Neural progenitor cell (in vitro differentiated cells): Measurements from ENCODE around the gene PMS1. TPM values are rescaled to one million over a fixed set of nuclear protein-coding genes. Genes with fewer than 3 reads are reported as not detected.

Source experiments
- DNase-seq: peaks from one replicate; pipeline ENCODE4 v3.0.0-alpha.2; 2016; ENCODE audit warnings: low spot score
- H2AFZ ChIP-seq: fragments of 200-600 bp; sonication (generic); replicated peaks from 2 replicates; pipeline ENCODE4 v1.6.1; 2016; ENCODE audit warnings: antibody characterized with exemption
- H3F3A ChIP-seq: fragments of 200-600 bp; sonication (generic); 2 replicates; pipeline ENCODE4 v1.6.1; 2016; ENCODE audit warnings: antibody characterized with exemption, low read depth
- H3K27ac ChIP-seq: fragments of 200-600 bp; sonication (generic); 2 replicates; pipeline ENCODE4 v1.5.1; 2016; ENCODE audit warnings: mild to moderate bottlenecking
- H3K27me3 ChIP-seq: fragments of 200-600 bp; sonication (generic); 2 replicates; pipeline ENCODE4 v1.6.1; 2016; ENCODE audit warnings: mild to moderate bottlenecking, moderate library complexity
- H3K36me3 ChIP-seq: fragments of 200-600 bp; sonication (generic); 2 replicates; pipeline ENCODE4 v1.5.1; 2016
- H3K4me1 ChIP-seq: fragments of 200-600 bp; sonication (generic); 2 replicates; pipeline ENCODE4 v1.6.1; 2016; ENCODE audit warnings: mixed run types
- H3K4me2 ChIP-seq: fragments of 200-600 bp; sonication (generic); 2 replicates; pipeline ENCODE4 v1.6.1; 2016
- H3K4me3 ChIP-seq: fragments of 200-600 bp; sonication (generic); 2 replicates; pipeline ENCODE4 v1.5.1; 2016
- H3K79me2 ChIP-seq: fragments of 200-600 bp; sonication (generic); 2 replicates; pipeline ENCODE4 v1.6.1; 2016; ENCODE audit warnings: low read depth
- H3K9ac ChIP-seq: fragments of 200-600 bp; sonication (generic); 2 replicates; pipeline ENCODE4 v1.6.1; 2016
- H3K9me3 ChIP-seq: fragments of 200-600 bp; sonication (generic); 2 replicates; pipeline ENCODE4 v1.5.1; 2016; ENCODE audit warnings: low read depth
- H4K20me1 ChIP-seq: fragments of 200-600 bp; sonication (generic); 2 replicates; pipeline ENCODE4 v1.6.1; 2016; ENCODE audit warnings: low read depth
- H3K27ac Mint-ChIP-seq: 3 replicates; pipeline ENCODE4 v1.8.0; 2021; ENCODE audit warnings: mixed read lengths
- H3K27me3 Mint-ChIP-seq: 2 replicates; pipeline ENCODE4 v1.8.0; 2022; ENCODE audit warnings: low read depth, mild to moderate bottlenecking, inconsistent platforms, moderate library complexity, mixed read lengths; ENCODE audit not compliant: insufficient read depth
- H3K36me3 Mint-ChIP-seq: 3 replicates; pipeline ENCODE4 v1.8.0; 2021; ENCODE audit warnings: mixed read lengths
- H3K4me1 Mint-ChIP-seq: 3 replicates; pipeline ENCODE4 v1.8.0; 2021; ENCODE audit warnings: mixed read lengths
- H3K4me3 Mint-ChIP-seq: 3 replicates; pipeline ENCODE4 v1.8.0; 2021; ENCODE audit warnings: mild to moderate bottlenecking, moderate library complexity, mixed read lengths
- H3K9me3 Mint-ChIP-seq: 3 replicates; pipeline ENCODE4 v1.8.0; 2020; ENCODE audit warnings: mixed read lengths
- EZH2 ChIP-seq: fragments of 200-600 bp; sonication (generic); IDR thresholded peaks from 2 replicates; pipeline ENCODE4 v1.6.1; 2017; ENCODE audit warnings: antibody characterized with exemption, mild to moderate bottlenecking, moderate library complexity
- EZH2phosphoT487 ChIP-seq: fragments of 200-600 bp; sonication (generic); IDR thresholded peaks from 2 replicates; pipeline ENCODE4 v1.6.1; 2017; ENCODE audit warnings: antibody characterized with exemption
- total RNA-seq: library from RNA; depleted of rRNA; stranded (reverse); fragments of >200 nt; gene quantifications from 2 replicates; pipeline ENCODE4 v1.2.3, GENCODE V29; 2015; ENCODE audit warnings: low replicate concordance
- TF ChIP-seq, protein P1 (sequence below): fragments of 200-600 bp; sonication (generic); IDR thresholded peaks from 2 replicates; pipeline ENCODE4 v1.5.1; 2017; ENCODE audit warnings: antibody characterized with exemption, mild to moderate bottlenecking

PMS1 gene
- total RNA-seq, 1 donor from 2014 or later, result 97.9 TPM

- no peaks in the 10 kb centered on the region for H3K27me3 Mint-ChIP-seq
- Histone ChIP-seq H3K4me2 (no peak overlapping the region), H3K9me3 (no peaks in the 10 kb centered on the region), H4K20me1 (peaks cover 10% of the 10 kb centered on the region), H3K27ac (no peak overlapping the region), H2AFZ (no peak overlapping the region), H3K9ac (no peak overlapping the region), H3K4me1 (no peaks in the 10 kb centered on the region), H3K36me3 (peaks cover 26% of the 10 kb centered on the region), H3K27me3 (no peaks in the 10 kb centered on the region), H3F3A (no peaks in the 10 kb centered on the region), H3K4me3 (no peak overlapping the region), H3K79me2 (peaks cover 42% of the 10 kb centered on the region)
- no peak overlapping the region for H3K4me3 Mint-ChIP-seq
- H3K9me3 Mint-ChIP-seq, result no peaks in the 10 kb centered on the region
- TF ChIP-seq EZH2 (no peak), EZH2phosphoT487 (no peak)
- TF ChIP-seq, protein P1, sequence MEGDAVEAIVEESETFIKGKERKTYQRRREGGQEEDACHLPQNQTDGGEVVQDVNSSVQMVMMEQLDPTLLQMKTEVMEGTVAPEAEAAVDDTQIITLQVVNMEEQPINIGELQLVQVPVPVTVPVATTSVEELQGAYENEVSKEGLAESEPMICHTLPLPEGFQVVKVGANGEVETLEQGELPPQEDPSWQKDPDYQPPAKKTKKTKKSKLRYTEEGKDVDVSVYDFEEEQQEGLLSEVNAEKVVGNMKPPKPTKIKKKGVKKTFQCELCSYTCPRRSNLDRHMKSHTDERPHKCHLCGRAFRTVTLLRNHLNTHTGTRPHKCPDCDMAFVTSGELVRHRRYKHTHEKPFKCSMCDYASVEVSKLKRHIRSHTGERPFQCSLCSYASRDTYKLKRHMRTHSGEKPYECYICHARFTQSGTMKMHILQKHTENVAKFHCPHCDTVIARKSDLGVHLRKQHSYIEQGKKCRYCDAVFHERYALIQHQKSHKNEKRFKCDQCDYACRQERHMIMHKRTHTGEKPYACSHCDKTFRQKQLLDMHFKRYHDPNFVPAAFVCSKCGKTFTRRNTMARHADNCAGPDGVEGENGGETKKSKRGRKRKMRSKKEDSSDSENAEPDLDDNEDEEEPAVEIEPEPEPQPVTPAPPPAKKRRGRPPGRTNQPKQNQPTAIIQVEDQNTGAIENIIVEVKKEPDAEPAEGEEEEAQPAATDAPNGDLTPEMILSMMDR, result no peak
- DNase-seq, result no peak
- peaks cover 15% of the 10 kb centered on the region for H3K36me3 Mint-ChIP-seq
- H3K4me1 Mint-ChIP-seq, result no peaks in the 10 kb centered on the region
- no peak overlapping the region for H3K27ac Mint-ChIP-seq
Measured at GRCh38 chr2:189799030-189799331, 14.7 kb downstream of the PMS1 start.

DNA sequence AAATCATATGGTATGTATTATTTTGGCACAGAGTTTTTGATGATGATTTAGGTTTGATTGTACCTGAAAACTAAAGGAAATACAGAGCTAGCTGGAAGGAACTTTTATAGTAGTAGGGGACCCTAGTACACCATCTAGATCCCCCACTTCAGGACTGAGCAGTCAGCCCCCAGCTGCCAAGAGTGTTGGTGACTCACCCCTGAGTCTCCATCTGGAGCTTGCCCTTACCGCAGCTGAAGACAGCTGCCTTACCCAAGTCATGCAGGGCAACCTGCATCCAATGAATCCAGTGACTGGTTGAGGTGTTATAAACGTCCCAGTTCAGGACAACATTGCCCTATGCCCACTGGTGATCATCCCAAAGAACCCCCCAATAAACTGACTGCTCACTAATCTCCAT is 15.3 kb downstream of the PMS1 start:
- Histone ChIP-seq H3K79me2 (peaks cover 42% of the 10 kb centered on the region), H4K20me1 (peaks cover 10% of the 10 kb centered on the region), H3F3A (no peaks in the 10 kb centered on the region), H3K9me3 (no peaks in the 10 kb centered on the region), H3K36me3 (peaks cover 26% of the 10 kb centered on the region), H3K27me3 (no peaks in the 10 kb centered on the region), H3K9ac (no peak overlapping the region), H3K4me1 (no peaks in the 10 kb centered on the region), H3K27ac (no peak overlapping the region), H2AFZ (no peak overlapping the region), H3K4me2 (no peak overlapping the region), H3K4me3 (no peak overlapping the region)
- H3K9me3 Mint-ChIP-seq, result no peaks in the 10 kb centered on the region
- no peak for DNase-seq
- no peaks in the 10 kb centered on the region for H3K27me3 Mint-ChIP-seq
- TF ChIP-seq EZH2, result no peak
- no peak for TF ChIP-seq EZH2phosphoT487
- TF ChIP-seq, protein P1, result no peak
- peaks cover 15% of the 10 kb centered on the region for H3K36me3 Mint-ChIP-seq
- no peaks in the 10 kb centered on the region for H3K4me1 Mint-ChIP-seq
- H3K4me3 Mint-ChIP-seq, result no peak overlapping the region
- H3K27ac Mint-ChIP-seq, result no peak overlapping the region

- no peaks in the 10 kb centered on the region for H3K9me3 ChIP-seq
- H3K4me1 Mint-ChIP-seq, result no peaks in the 10 kb centered on the region
- H3K27me3 Mint-ChIP-seq, result no peaks in the 10 kb centered on the region
- H2AFZ ChIP-seq, result no peak overlapping the region
- H3K9me3 Mint-ChIP-seq, result no peaks in the 10 kb centered on the region
- H3K4me2 ChIP-seq, result no peak overlapping the region
- no peaks in the 10 kb centered on the region for H3K27me3 ChIP-seq
- no peaks in the 10 kb centered on the region for H3K4me1 ChIP-seq
- peaks cover 22% of the 10 kb centered on the region for H3K36me3 ChIP-seq
- no peak overlapping the region for H3K9ac ChIP-seq
- H3K4me3 Mint-ChIP-seq, result no peak overlapping the region
- H3F3A ChIP-seq, result no peaks in the 10 kb centered on the region
- no peak overlapping the region for H3K27ac Mint-ChIP-seq
- TF ChIP-seq, protein P1, result no peak
- TF ChIP-seq EZH2phosphoT487 (no peak), EZH2 (no peak)
- no peak for DNase-seq
- H3K36me3 Mint-ChIP-seq, result peaks cover 11% of the 10 kb centered on the region
- peaks cover 6% of the 10 kb centered on the region for H4K20me1 ChIP-seq
- H3K27ac ChIP-seq, result no peak overlapping the region
- H3K4me3 ChIP-seq, result no peak overlapping the region
- peaks cover 38% of the 10 kb centered on the region for H3K79me2 ChIP-seq
Measured at GRCh38 chr2:189802396-189802912, 18.2 kb downstream of the PMS1 start.
